Nephron (organoid): Measurements from ENCODE around the gene CRIP2.

Source experiments
- H3K27ac Mint-ChIP-seq, 3 experiments: 2 replicates each; pipeline ENCODE4 v1.8.0; 2020; ENCODE audit warnings: mixed read lengths in 3 of 3, mild to moderate bottlenecking in 2 of 3, moderate library complexity in 1 of 3
- H3K27me3 Mint-ChIP-seq: 2 replicates; pipeline ENCODE4 v1.8.0; 2021; ENCODE audit warnings: low read depth, mild to moderate bottlenecking, moderate library complexity, mixed read lengths
- H3K36me3 Mint-ChIP-seq: 2 replicates; pipeline ENCODE4 v1.8.0; 2020; ENCODE audit warnings: low read depth, mixed read lengths
- H3K4me1 Mint-ChIP-seq: 2 replicates; pipeline ENCODE4 v1.8.0; 2020; ENCODE audit warnings: mixed read lengths
- H3K4me3 Mint-ChIP-seq, 3 experiments: 2 replicates each; pipeline ENCODE4 v1.8.0; 2020; ENCODE audit warnings: mild to moderate bottlenecking in 3 of 3, mixed read lengths in 3 of 3, moderate library complexity in 2 of 3
- H3K9me3 Mint-ChIP-seq: 2 replicates; pipeline ENCODE4 v1.8.0; 2020; ENCODE audit warnings: mixed read lengths
- CTCF ChIP-seq, 3 experiments: fragments of 200-600 bp; sonication (generic); IDR thresholded peaks; one replicate each; pipeline ENCODE4 v1.5.0; 2021; ENCODE audit warnings: antibody characterized with exemption in 3 of 3; ENCODE audit not compliant: unreplicated experiment in 3 of 3

Gene CRIP2

GRCh38 chr14:105467249-105467941 lies 7.2 kb upstream of the CRIP2 start:
- Mint-ChIP-seq H3K4me1 (no peaks in the 10 kb centered on the region), H3K27ac (no peak overlapping the region), H3K27me3 (no peaks in the 10 kb centered on the region), H3K36me3 (peaks cover 9% of the 10 kb centered on the region), H3K4me3 (no peak overlapping the region), H3K9me3 (no peaks in the 10 kb centered on the region)
- no peak for TF ChIP-seq CTCF (IDR thresholded peaks at IDR 0.05; ENCODE audit: unreplicated experiment in 3 of 3)

DNA sequence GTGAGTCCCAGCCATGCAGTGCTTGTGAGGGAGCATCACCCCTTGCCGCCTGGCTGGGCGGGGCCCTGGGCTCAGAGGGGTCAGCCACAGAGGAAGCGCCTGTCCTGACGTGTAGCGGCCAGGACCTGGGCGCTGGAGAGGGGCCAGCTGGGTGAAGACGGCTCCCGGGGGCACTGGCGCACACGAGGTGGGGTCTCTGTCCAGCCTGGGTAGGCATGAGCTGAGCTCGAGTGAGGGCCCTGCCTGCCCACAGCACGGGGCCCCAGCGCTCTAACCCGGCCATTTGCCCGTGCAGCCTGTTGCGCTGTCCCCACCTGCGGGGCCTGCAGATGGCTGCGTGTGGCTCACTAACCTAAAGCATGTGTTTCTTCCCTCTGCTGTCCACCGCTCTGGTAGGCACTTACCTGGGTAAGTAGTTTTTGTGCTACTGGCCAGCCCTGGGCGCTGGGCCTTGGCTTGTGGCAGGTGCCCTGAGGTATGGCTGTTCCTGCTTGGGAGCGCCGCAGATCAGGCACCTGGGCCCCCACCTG lies 6.6 kb upstream of the CRIP2 start:
- H3K27ac Mint-ChIP-seq, result no peak overlapping the region
- no peaks in the 10 kb centered on the region for H3K4me1 Mint-ChIP-seq
- H3K36me3 Mint-ChIP-seq, result peaks cover 7% of the 10 kb centered on the region
- no peaks in the 10 kb centered on the region for H3K9me3 Mint-ChIP-seq
- H3K4me3 Mint-ChIP-seq, result no peak overlapping the region
- no peaks in the 10 kb centered on the region for H3K27me3 Mint-ChIP-seq
- TF ChIP-seq CTCF (IDR thresholded peaks at IDR 0.05; ENCODE audit: unreplicated experiment in 3 of 3), result no peak

- Mint-ChIP-seq H3K4me3 (no peak overlapping the region), H3K4me1 (no peaks in the 10 kb centered on the region), H3K27me3 (no peaks in the 10 kb centered on the region), H3K9me3 (no peaks in the 10 kb centered on the region), H3K36me3 (peaks cover 4% of the 10 kb centered on the region), H3K27ac (no peak overlapping the region)
- TF ChIP-seq CTCF (IDR thresholded peaks at IDR 0.05; ENCODE audit: unreplicated experiment in 3 of 3), result no peak
Observed at GRCh38 chr14:105468621-105469241, 5.9 kb upstream of the CRIP2 start.

DNA sequence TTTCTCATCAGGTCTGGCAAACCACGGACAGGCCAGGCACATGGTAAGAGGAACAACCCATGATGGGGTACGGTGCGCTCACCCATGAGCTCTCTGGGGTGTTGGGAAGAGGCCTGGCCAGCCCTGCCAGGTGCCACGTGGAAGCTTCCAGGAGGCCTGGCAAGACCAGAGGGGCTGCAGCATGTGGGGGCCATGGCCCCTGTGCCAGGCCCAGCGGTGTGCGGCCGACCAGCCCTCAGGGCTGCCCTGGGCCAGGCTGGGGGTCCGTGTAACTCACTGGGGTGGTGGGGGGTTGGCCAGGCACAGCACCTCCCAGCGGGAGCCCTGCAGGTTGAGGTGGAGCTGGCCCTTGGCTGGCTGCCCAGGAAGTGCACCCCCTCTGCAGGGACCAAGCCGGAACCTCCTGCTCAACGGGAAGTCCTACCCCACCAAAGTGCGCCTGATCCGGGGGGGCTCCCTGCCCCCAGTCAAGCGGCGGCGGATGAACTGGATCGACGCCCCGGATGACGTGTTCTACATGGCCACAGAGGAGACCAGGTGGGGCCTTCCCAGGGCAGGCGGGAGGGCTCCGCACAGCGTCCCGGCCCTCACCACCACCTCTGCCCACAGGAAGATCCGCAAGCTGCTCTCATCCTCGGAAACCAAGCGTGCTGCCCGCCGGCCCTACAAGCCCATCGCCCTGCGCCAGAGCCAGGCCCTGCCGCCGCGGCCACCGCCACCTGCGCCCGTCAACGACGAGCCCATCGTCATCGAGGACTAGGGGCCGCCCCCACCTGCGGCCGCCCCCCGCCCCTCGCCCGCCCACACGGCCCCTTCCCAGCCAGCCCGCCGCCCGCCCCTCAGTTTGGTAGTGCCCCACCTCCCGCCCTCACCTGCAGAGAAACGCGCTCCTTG lies 4.9 kb upstream of the CRIP2 start:
- no peaks in the 10 kb centered on the region for H3K4me1 Mint-ChIP-seq
- TF ChIP-seq CTCF (IDR thresholded peaks at IDR 0.05; ENCODE audit: unreplicated experiment in 3 of 3), result no peak
- H3K27me3 Mint-ChIP-seq, result no peaks in the 10 kb centered on the region
- peak overlapping the region in 1 of 3 experiments; percentile 65 for H3K27ac Mint-ChIP-seq
- peaks cover 4% of the 10 kb centered on the region for H3K36me3 Mint-ChIP-seq
- no peaks in the 10 kb centered on the region for H3K9me3 Mint-ChIP-seq
- H3K4me3 Mint-ChIP-seq, result no peak overlapping the region

GRCh38 chr14:105470350-105471296 lies 4.0 kb upstream of the CRIP2 start:
- H3K9me3 Mint-ChIP-seq, result no peaks in the 10 kb centered on the region

More at GRCh38 chr14:105470350-105471296, 4.0 kb upstream of the CRIP2 start:
- Mint-ChIP-seq H3K4me1 (no peaks in the 10 kb centered on the region), H3K4me3 (no peak overlapping the region), H3K36me3 (no peaks in the 10 kb centered on the region), H3K27ac (peak overlapping the region in 1 of 3 experiments; percentile 65), H3K27me3 (no peaks in the 10 kb centered on the region)
- TF ChIP-seq CTCF (IDR thresholded peaks at IDR 0.05; ENCODE audit: unreplicated experiment in 3 of 3), result no peak
